Measurements from ENCODE around the gene PTPRN.
"Not testable (repeated sequence)": the region's sequence is repeated elsewhere in the genome, so short reads cannot be mapped to it uniquely, and the experiment has no call there.

PTPRN gene

GRCh38 chr2:219325136-219325535 lies 15.9 kb upstream of the PTPRN start:
- H3K4me3 ChIP-seq (ENCODE audit: low read length): no peak overlapping the region
- H3K18ac ChIP-seq (ENCODE audit: low read length): no peak overlapping the region
- H4K8ac ChIP-seq (ENCODE audit: low read depth, low read length): no peak overlapping the region
- H2BK120ac ChIP-seq (ENCODE audit: low read depth, low read length): no peak overlapping the region
- no peaks in the 10 kb centered on the region for H3K27me3 ChIP-seq (ENCODE audit: insufficient read depth, low read length, poor library complexity)
- no peak overlapping the region for H2BK5ac ChIP-seq (ENCODE audit: low read length)
- no peak overlapping the region for H2BK15ac ChIP-seq (replicated peaks; ENCODE audit: low read depth)
- H3K4me2 ChIP-seq (ENCODE audit: low read length): no peak overlapping the region
- no peak overlapping the region for H3K56ac ChIP-seq (ENCODE audit: low read length)
- no peaks in the 10 kb centered on the region for H3K79me2 ChIP-seq (ENCODE audit: control insufficient read depth, insufficient read depth, low read length)
- no peak overlapping the region for H3K23ac ChIP-seq (ENCODE audit: low read length)
- no peaks in the 10 kb centered on the region for H3K79me1 ChIP-seq (ENCODE audit: low read length)
- no peak overlapping the region for H3K27ac ChIP-seq (ENCODE audit: low read depth, low read length)
- no peak overlapping the region for H3K9ac ChIP-seq (ENCODE audit: low read length)
- no peak overlapping the region for H3K4ac ChIP-seq (ENCODE audit: low read depth, low read length)
- WGBS (ENCODE audit: extremely low coverage, insufficient coverage, low lambda C conversion rate): no CpG with 5 or more reads among the region's 4 CpGs
- no peak overlapping the region for H2AK5ac ChIP-seq (ENCODE audit: low read length)
- DNase-seq: no peak
- H3K36me3 ChIP-seq (ENCODE audit: control insufficient read depth, insufficient read depth, low read length): no peaks in the 10 kb centered on the region
- no peaks in the 10 kb centered on the region for H3K4me1 ChIP-seq (ENCODE audit: control insufficient read depth, low read depth, low read length)
- H4K5ac ChIP-seq (ENCODE audit: low read length): no peak overlapping the region

- H3K4ac ChIP-seq (ENCODE audit: low read depth, low read length): no peak overlapping the region
- no CpG with 5 or more reads among the region's 4 CpGs for WGBS (ENCODE audit: extremely low coverage, insufficient coverage, low lambda C conversion rate)
These were observed 14.2 kb upstream of the PTPRN start for GRCh38 chr2:219323434-219323833.

GRCh38 chr2:219314804-219315468 lies 5.7 kb upstream of the PTPRN start:
- no CpG with 5 or more reads among the region's 16 CpGs for whole genome bisulfite sequencing (ENCODE audit: extremely low coverage, insufficient coverage, low lambda C conversion rate)
- H3K4me1 ChIP-seq (ENCODE audit: control insufficient read depth, low read depth, low read length): no peaks in the 10 kb centered on the region

More at GRCh38 chr2:219323434-219323833, 14.2 kb upstream of the PTPRN start:
- H3K36me3 ChIP-seq (ENCODE audit: control insufficient read depth, insufficient read depth, low read length): no peaks in the 10 kb centered on the region
- no peaks in the 10 kb centered on the region for H3K4me1 ChIP-seq (ENCODE audit: control insufficient read depth, low read depth, low read length)
- no peaks in the 10 kb centered on the region for H3K79me2 ChIP-seq (ENCODE audit: control insufficient read depth, insufficient read depth, low read length)
- no peak overlapping the region for H2BK15ac ChIP-seq (replicated peaks; ENCODE audit: low read depth)
- no peak overlapping the region for H2AK5ac ChIP-seq (ENCODE audit: low read length)
- H3K9ac ChIP-seq (ENCODE audit: low read length): no peak overlapping the region
- H3K79me1 ChIP-seq (ENCODE audit: low read length): no peaks in the 10 kb centered on the region
- no peak overlapping the region for H3K56ac ChIP-seq (ENCODE audit: low read length)
- DNase-seq: no peak
- H3K4me3 ChIP-seq (ENCODE audit: low read length): no peak overlapping the region
- no peak overlapping the region for H2BK5ac ChIP-seq (ENCODE audit: low read length)
- H3K27me3 ChIP-seq (ENCODE audit: insufficient read depth, low read length, poor library complexity): no peaks in the 10 kb centered on the region
- H3K18ac ChIP-seq (ENCODE audit: low read length): no peak overlapping the region
- H2BK120ac ChIP-seq (ENCODE audit: low read depth, low read length): no peak overlapping the region
- H3K4me2 ChIP-seq (ENCODE audit: low read length): no peak overlapping the region
- H4K8ac ChIP-seq (ENCODE audit: low read depth, low read length): no peak overlapping the region
- no peak overlapping the region for H3K27ac ChIP-seq (ENCODE audit: low read depth, low read length)
- H3K23ac ChIP-seq (ENCODE audit: low read length): no peak overlapping the region
- no peak overlapping the region for H4K5ac ChIP-seq (ENCODE audit: low read length)

GRCh38 chr2:219312683-219313263 lies 3.6 kb upstream of the PTPRN start:
- H3K9ac ChIP-seq (ENCODE audit: low read length); H2BK5ac ChIP-seq (ENCODE audit: low read length); H3K4me3 ChIP-seq (ENCODE audit: low read length); H3K27me3 ChIP-seq (ENCODE audit: insufficient read depth, low read length, poor library complexity); H3K36me3 ChIP-seq (ENCODE audit: control insufficient read depth, insufficient read depth, low read length); H3K79me2 ChIP-seq (ENCODE audit: control insufficient read depth, insufficient read depth, low read length); H3K4me1 ChIP-seq (ENCODE audit: control insufficient read depth, low read depth, low read length); H3K27ac ChIP-seq (ENCODE audit: low read depth, low read length); H4K5ac ChIP-seq (ENCODE audit: low read length); H3K18ac ChIP-seq (ENCODE audit: low read length); H3K56ac ChIP-seq (ENCODE audit: low read length); H3K23ac ChIP-seq (ENCODE audit: low read length); H2AK5ac ChIP-seq (ENCODE audit: low read length); DNase-seq; H4K8ac ChIP-seq (ENCODE audit: low read depth, low read length); H3K79me1 ChIP-seq (ENCODE audit: low read length); H3K4me2 ChIP-seq (ENCODE audit: low read length); H2BK15ac ChIP-seq (replicated peaks; ENCODE audit: low read depth); H2BK120ac ChIP-seq (ENCODE audit: low read depth, low read length); H3K4ac ChIP-seq (ENCODE audit: low read depth, low read length): not testable (repeated sequence)
- WGBS (ENCODE audit: extremely low coverage, insufficient coverage, low lambda C conversion rate): no CpG with 5 or more reads among the region's 49 CpGs

More at GRCh38 chr2:219314804-219315468, 5.7 kb upstream of the PTPRN start:
- no peaks in the 10 kb centered on the region for H3K27me3 ChIP-seq (ENCODE audit: insufficient read depth, low read length, poor library complexity)
- no peak overlapping the region for H2BK120ac ChIP-seq (ENCODE audit: low read depth, low read length)
- H3K56ac ChIP-seq (ENCODE audit: low read length): no peak overlapping the region
- H3K4ac ChIP-seq (ENCODE audit: low read depth, low read length): no peak overlapping the region
- no peak overlapping the region for H2AK5ac ChIP-seq (ENCODE audit: low read length)
- no peak overlapping the region for H3K23ac ChIP-seq (ENCODE audit: low read length)
- no peak overlapping the region for H3K18ac ChIP-seq (ENCODE audit: low read length)
- H3K79me2 ChIP-seq (ENCODE audit: control insufficient read depth, insufficient read depth, low read length): no peaks in the 10 kb centered on the region
- no peak overlapping the region for H4K8ac ChIP-seq (ENCODE audit: low read depth, low read length)
- H2BK5ac ChIP-seq (ENCODE audit: low read length): no peak overlapping the region
- no peak overlapping the region for H4K5ac ChIP-seq (ENCODE audit: low read length)
- H3K9ac ChIP-seq (ENCODE audit: low read length): no peak overlapping the region
- no peaks in the 10 kb centered on the region for H3K36me3 ChIP-seq (ENCODE audit: control insufficient read depth, insufficient read depth, low read length)
- no peak overlapping the region for H3K4me2 ChIP-seq (ENCODE audit: low read length)
- no peak overlapping the region for H2BK15ac ChIP-seq (replicated peaks; ENCODE audit: low read depth)
- no peak for DNase-seq
- no peak overlapping the region for H3K4me3 ChIP-seq (ENCODE audit: low read length)
- H3K27ac ChIP-seq (ENCODE audit: low read depth, low read length): no peak overlapping the region
- no peaks in the 10 kb centered on the region for H3K79me1 ChIP-seq (ENCODE audit: low read length)

- H3K79me1 ChIP-seq (ENCODE audit: low read length): no peaks in the 10 kb centered on the region
- H2BK15ac ChIP-seq (replicated peaks; ENCODE audit: low read depth): no peak overlapping the region
- H2BK120ac ChIP-seq (ENCODE audit: low read depth, low read length): no peak overlapping the region
- H3K4me2 ChIP-seq (ENCODE audit: low read length): peak overlapping the region; percentile 75
- no peak overlapping the region for H3K4me3 ChIP-seq (ENCODE audit: low read length)
- H3K4ac ChIP-seq (ENCODE audit: low read depth, low read length): no peak overlapping the region
- H3K36me3 ChIP-seq (ENCODE audit: control insufficient read depth, insufficient read depth, low read length): no peaks in the 10 kb centered on the region
- WGBS (ENCODE audit: extremely low coverage, insufficient coverage, low lambda C conversion rate): no CpG with 5 or more reads among the region's 45 CpGs
- no peaks in the 10 kb centered on the region for H3K4me1 ChIP-seq (ENCODE audit: control insufficient read depth, low read depth, low read length)
- no peak overlapping the region for H3K23ac ChIP-seq (ENCODE audit: low read length)
- no peak overlapping the region for H2BK5ac ChIP-seq (ENCODE audit: low read length)
- no peak overlapping the region for H4K8ac ChIP-seq (ENCODE audit: low read depth, low read length)
- H3K56ac ChIP-seq (ENCODE audit: low read length): peak overlapping the region; percentile 15
- no peak overlapping the region for H3K18ac ChIP-seq (ENCODE audit: low read length)
- no peaks in the 10 kb centered on the region for H3K79me2 ChIP-seq (ENCODE audit: control insufficient read depth, insufficient read depth, low read length)
- no peak overlapping the region for H3K9ac ChIP-seq (ENCODE audit: low read length)
- H2AK5ac ChIP-seq (ENCODE audit: low read length): no peak overlapping the region
- H3K27ac ChIP-seq (ENCODE audit: low read depth, low read length): no peak overlapping the region
- H3K27me3 ChIP-seq (ENCODE audit: insufficient read depth, low read length, poor library complexity): no peaks in the 10 kb centered on the region
- DNase-seq: peak; percentile 89
- no peak overlapping the region for H4K5ac ChIP-seq (ENCODE audit: low read length)
These were observed 779 bp downstream of the PTPRN start for GRCh38 chr2:219308142-219309101.

Measured in mesendoderm (in vitro differentiated cells).